Kidney glomerular epithelial cell (primary cell): ENCODE data around the gene TPRN.

Source experiments
- DNase-seq: peaks from one replicate; lab custom pipeline; 2025; lab: John Stamatoyannopoulos, UW

TPRN gene

DNA sequence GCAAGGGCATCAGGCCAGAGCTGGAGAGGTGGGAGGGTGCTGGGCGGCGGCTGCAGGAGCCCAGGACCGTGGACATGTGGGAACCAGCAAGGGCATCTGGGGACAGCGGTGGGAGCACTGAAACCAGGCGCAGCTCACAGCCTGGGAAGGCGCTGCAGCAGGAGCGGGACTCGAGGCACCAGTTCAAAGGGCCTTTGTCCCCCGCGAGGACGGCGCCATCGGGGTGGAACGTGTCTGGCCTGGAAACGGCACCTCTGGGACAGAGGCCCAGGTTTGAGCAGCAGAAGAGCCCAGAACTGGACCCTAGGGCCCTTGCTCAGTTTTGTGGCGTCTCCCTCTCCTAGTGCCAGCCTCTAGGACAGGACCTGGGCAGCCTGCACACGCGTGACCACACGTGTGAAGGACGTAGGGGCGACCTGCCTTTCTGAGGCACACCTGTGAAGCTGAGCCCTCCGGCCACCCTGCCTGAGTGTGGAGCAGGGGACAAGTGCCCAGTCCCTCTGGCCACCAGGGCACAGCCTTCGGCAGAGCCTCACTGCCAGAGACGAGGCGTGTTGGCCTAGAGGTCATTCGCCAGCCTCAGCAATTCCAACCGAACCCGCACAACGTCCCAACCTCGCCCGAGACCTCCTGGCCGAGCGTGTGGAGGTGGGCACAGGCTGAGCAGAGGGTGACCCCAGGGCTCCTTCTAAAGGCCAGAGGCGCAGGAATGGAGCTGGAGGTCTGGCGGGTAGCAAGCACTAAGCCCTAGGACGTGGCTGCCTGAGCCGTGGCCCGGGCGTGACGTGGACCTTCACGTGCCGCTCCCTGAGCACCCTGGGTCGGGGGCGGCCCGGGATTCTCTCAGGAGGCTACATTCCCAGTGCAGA lies 26.5 kb downstream of the TPRN start:
- DNase-seq = no peak

DNA sequence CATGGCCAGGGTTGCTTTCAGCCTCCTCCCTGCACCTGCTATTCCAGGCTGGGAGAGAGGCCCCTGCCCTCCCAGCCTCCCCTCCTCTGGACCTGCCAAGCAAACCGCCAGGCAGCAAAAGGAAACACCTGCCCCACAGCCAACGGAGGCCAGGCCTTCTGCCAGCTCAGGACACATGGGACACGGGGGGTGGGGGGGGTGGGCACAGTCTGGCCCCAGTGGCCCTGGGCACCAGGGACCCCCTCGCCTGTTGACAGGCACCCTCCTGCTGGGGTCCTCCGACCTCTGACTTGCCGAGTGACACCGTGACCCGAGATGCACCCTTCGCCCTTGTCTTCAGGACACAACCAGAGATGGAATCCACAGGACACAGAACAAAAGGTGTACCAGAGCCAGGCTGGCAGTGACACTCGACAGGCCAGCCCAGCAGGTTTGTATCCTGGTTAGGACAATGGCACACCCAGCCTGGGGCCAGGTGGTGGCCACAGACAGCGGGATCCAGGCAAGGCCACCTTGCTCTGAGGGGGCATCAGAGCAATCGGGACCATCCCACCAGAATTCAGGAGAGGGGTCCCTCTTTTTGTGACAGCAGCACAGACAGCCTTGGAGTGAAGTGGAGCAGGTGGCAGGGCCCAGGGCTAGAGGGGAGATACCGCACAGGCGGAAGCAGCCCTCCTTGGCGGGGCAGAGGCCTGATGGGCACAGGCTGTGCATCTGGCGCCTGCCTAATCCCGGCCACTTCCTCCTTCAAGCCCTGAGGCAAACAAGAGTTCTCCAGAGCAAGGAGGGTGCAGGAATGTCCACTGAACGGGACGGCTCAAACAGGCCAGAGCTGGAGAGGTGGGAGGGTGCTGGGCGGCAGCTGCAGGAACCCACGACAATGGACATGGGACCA lies 27.4 kb downstream of the TPRN start:
- no peak for DNase-seq

DNA sequence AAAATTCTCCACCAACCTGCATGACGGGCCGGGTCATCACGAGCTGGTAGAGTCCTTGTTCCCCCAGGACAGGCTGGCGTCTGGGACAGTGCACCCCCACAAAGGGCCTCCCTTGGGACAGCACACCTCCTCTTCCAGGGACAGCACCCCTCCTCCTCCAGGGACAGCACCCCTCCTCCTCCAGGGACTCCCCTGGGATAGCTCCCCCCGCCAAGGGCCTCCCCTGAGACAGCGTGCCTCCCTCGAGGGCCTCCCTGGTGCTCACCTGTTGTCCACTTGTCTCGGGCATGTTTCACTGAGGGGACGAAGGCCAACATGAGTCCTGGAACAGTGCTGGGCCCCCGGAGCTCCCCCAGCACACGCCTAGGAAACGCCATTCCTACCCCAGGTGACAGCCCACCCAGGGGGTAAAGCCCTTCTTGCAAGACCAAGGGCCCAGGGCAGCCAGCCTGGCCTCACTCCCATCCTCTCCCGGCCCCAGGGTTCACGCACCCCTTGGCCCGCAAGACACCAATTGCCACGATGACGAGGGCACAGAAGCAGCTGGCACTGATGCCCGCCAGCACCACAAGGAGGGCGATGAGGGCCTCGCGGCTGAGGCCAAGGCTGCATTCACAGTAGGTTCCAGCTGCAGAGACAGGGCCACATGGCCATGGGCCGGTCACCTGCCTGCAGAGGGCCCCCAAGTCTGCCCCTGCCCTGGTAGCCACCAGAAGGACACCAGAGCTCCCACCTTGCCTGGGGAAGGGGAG lies 29.2 kb downstream of the TPRN start:
- DNase-seq = no peak

DNA sequence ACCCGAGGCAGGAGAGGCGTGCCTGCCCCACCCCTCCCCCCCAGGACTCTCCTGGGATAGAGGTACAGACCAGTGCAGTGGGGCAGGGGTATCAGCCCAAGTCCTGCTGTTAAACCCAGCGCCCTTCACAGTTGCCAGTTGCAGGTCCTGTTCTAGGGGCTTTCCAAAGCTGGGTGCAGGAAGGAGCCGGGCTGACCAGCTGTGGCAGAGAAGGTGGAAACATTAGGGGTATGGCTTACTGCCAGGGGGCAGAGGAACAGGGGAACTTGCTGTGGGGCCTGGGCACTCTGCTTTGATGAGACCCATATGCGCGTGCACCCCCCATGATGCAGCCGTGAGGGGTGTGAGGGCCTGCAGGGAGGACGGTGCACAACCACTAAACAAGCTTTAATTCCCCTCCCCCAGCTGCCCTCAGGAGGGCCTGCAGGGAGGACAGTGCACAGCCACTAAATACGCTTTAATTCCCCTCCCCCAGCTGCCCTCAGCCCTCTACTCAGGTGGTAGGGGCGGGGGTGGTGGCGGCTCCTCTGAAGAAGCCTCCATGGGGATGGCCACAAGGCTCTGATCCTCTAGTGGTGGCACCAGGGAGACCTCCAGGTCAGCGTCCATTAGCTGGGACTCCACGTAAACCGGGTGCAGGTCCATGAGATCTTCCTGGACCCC lies 29.9 kb downstream of the TPRN start:
- DNase-seq = no peak

DNA sequence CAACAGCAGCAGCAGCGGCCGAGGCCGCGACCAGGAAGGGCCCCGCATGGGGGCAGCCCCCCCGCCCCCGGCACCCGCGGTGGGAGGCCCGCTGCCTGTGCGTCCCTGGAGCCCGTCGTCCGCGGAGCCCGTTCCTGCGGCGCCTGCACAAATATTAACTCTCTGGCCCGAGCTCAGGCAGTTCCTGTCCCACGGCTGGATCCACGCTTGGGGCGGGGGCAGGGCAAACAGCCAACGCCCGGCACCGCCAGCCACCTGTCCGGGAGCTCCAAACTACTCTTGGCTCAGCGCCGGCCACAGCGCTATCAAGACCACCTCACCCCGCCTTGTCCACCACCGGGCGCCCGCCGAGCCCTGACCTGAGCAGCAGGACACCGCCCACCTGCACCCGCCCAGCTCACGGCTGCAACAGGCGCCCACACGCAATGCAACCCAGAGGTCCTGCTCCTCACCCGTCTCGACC lies 30.6 kb downstream of the TPRN start, which contains the start of gene LRRC26:
Gene LRRC26, minus strand, starts transcription at position 156 of the 463 bp plus-strand sequence. Its CDS starts 108 bp downstream, at position 48.
- no peak for DNase-seq

DNA sequence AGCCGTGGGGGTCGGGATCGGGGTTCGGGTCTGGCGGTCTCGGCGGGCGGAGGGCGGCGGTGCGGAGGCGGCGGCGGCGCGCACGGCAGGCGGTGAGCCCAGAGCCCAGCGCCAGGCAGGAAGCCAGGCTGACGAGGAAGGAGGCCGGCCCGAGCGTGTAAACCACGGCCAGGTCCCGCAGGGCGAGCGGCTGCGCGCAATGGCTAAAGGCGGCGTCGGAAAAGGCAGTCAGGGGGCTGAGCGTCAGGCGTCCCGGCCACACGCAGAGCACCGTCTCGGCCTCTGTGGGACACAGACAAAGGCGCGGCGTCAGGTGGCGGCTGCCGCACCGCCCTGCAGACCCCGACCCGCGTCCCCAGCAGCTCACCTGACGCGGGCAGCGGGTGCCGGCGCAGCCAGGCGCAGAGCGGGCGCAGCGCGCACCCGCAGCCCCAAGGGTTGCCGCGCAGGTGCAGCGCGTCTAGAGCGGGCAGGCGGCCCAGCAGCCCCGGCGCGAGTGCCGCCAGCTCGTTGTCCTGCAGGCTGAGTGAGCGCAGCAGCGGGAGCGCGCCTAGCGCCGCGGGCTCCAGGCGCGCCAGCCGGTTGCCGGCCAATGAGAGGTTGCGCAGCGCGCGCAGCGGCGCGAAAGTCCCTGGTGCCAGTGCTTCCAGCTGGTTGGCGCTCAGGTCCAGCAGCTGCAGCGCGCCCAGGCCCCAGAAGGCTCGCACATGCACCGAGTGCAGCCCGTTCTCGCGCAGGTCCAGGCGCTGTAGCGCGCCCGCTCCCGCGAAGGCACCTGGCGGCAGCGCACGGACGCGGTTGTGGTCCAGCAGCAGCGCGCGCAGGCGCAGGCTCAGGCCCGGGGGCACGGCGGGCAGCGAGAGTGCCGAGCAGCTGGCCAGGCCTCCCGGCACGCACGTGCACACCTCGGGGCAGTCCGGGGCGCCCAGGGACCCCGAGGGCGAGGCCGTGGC lies 31.4 kb downstream of the TPRN start:
- no peak for DNase-seq

DNA sequence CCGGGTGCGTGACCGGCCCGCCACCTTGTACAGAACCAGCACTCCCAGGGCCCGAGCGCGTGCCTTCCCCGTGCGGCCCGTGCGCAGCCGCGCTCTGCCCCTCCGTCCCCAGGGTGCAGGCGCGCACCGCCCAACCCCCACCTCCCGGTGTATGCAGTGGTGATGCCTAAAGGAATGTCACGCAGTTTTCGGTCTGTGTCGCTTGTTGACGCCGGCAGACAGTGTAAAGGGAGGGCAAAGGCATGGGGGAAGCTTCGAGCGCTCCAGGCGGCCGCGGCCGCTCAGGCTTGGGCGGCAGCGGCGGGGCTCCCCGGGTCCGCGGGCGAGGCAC lies 32.0 kb downstream of the TPRN start:
- DNase-seq = no peak

DNA sequence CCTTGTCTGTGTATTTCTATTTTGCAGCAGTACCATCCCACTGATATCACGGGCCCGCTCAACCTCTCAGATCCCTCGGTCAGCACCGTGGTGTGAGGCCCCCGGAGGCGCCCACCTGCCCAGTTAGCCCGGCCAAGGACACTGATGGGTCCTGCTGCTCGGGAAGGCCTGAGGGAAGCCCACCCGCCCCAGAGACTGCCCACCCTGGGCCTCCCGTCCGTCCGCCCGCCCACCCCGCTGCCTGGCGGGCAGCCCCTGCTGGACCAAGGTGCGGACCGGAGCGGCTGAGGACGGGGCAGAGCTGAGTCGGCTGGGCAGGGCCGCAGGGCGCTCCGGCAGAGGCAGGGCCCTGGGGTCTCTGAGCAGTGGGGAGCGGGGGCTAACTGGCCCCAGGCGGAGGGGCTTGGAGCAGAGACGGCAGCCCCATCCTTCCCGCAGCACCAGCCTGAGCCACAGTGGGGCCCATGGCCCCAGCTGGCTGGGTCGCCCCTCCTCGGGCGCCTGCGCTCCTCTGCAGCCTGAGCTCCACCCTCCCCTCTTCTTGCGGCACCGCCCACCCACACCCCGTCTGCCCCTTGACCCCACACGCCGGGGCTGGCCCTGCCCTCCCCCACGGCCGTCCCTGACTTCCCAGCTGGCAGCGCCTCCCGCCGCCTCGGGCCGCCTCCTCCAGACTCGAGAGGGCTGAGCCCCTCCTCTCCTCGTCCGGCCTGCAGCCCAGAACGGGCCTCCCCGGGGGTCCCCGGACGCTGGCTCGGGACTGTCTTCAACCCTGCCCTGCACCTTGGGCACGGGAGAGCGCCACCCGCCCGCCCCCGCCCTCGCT lies 32.6 kb downstream of the TPRN start:
- DNase-seq = no peak

DNA sequence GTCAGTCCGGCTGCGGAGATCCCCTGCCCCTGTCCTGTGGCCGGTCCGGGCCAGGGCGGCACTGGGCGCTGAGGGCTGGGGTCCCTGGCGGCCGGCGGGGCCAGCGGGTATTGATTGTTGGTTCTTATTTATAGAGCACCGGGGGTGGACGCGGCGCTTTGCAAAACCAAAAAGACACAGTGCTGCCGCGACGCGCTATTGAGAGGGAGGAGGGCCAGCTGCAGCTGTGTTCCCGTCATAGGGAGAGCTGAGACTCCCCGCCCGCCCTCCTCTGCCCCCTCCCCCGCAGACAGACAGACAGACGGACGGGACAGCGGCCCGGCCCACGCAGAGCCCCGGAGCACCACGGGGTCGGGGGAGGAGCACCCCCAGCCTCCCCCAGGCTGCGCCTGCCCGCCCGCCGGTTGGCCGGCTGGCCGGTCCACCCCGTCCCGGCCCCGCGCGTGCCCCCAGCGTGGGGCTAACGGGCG lies 33.2 kb downstream of the TPRN start:
- DNase-seq = no peak

DNA sequence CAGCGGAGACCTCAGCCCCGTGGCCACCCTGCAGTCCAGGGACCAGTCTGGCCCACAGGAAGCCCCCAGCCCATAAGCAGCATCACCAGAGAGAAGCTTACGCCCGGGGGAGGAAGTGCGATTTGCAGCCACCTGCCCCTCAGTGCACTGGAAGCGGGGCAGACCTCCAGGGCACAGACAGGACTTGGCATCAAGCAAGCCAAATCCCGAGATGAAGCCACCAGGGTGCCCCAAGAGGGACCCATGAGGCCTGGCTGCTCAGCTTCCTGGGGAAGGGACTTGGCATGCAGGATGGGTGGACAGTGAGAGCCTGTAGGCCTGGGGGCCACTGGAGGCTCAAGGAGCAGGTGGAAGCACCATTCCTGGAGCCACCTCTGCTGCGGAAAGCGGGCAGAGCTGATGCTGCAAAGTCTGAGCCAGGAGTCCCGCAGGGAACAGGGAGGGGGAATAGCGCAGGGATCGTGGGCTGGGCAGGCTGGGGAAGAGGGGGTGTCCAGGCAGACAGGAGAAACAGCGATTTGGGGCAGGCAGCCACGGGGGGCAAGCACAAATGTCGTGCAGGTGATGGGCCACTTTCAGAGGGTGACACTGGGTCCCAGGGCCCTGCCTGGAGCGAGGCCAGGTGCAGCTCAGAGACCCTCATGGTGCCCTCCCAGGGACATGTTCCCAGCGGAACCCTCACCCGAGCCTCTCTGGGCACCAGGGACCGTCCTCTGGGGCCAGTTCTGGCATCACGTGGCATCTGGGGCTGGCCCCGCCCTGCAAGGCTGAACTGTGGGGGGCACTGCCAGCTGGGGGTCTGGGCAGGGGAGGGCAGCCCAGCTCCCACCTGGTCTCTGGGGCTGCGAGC lies 33.9 kb downstream of the TPRN start:
- DNase-seq = no peak

DNA sequence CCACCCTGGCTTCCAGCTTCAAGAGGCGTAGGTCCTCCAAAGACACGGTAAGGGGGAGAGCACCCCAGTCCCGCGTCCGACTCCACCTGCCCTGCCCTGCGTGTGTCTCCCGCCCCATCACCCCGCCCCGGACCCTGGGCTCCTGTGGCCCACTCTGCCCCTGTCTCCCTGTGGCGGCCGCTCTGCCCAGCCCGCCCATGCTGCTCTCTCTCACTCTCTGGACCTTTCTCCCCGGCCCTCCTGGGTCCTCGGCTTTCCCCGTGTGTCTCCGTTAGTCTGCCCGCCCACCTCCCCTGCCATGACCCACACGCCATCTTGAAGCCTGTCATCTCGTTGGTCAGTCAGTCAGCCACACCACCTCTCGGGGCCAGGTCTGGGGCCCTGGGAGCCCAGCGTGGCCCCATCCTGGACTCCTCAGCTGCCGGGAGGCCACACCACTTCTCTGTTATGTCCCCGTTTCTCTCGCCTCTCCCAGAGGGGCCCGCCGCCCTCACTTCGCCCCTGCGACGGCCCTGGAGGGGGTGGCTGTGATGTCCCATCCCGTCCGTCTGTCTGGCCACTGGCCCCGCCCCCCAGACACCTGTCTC lies 35.2 kb downstream of the TPRN start:
- no peak for DNase-seq

DNA sequence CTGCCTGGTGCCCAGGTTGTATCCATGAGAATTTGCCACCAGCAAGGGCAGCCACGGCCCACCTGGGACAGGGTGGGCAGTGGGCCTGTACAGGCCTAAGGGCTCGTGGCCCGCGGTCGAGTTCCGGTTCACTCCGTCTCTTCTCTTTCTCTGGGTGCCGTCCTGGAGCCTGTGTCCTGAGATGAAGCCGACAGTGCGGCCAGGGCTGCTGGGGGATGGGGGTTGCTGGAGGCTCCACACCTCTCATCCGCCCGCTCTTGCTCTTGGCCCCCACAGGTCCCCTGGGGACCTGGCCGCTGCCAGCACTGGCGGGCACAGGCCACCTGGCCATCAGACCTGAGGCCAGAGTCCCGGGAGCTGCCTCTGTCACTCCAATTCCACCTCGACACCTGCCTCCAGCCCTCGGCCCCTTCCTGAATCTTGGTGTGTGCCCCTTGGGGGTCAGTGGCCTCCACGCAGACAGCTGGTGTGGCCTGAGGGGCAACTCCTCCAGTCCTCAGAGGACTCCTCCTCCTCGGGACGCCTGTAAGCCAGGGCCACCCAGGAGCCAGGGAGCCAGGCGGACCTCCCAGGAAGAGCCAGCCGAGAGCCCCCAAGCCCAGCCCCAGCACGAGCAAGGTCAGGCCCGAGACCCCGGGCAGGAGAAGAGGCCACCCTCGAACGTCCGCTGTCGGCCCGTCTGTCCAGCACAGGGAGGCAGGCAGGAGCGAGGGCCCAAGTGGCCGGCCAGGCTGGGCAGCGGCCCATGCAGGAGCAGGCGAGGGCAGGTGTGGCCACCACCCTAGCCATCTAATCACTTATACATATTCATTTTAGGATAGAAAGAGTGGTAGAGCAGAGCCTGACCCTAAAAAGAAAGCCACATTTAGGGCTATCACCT lies 35.9 kb downstream of the TPRN start:
- no peak for DNase-seq

DNA sequence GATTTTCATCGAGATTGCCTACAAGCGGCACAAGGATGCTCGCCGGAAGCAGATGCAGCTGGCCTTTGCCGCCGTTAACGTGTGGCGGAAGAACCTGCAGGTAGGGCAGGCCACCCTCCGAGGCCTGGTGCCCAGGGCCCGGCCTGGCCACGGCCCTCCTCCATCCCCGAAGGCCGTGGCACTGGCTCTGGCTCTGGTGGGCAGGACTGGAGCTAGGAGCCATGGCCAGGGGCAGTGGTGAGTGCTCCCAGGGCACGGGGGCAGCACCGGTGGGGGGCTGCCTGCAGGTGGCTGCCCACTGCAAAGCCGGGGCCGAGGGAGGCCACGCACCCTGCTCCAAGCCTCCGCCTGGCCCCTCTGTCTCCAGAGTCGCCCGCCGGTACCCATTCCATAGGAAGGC lies 36.7 kb downstream of the TPRN start:
- no peak for DNase-seq

DNA sequence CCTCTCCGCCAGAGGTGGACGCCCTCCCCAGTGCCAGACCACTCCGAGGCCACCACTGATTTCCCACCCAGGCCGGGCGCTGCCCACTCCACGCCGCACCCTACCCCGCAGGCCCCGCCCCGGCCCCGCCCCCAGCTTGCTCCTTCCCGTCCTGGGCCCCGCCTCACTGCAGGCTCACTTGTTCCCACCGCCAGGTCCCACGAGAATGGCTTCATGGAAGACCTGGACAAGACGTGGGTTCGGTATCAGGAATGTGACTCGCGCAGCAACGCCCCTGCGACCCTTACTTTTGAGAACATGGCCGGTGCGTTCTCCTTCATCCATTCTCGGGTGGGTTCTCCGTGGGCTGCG lies 37.2 kb downstream of the TPRN start:
- DNase-seq = no peak

DNA sequence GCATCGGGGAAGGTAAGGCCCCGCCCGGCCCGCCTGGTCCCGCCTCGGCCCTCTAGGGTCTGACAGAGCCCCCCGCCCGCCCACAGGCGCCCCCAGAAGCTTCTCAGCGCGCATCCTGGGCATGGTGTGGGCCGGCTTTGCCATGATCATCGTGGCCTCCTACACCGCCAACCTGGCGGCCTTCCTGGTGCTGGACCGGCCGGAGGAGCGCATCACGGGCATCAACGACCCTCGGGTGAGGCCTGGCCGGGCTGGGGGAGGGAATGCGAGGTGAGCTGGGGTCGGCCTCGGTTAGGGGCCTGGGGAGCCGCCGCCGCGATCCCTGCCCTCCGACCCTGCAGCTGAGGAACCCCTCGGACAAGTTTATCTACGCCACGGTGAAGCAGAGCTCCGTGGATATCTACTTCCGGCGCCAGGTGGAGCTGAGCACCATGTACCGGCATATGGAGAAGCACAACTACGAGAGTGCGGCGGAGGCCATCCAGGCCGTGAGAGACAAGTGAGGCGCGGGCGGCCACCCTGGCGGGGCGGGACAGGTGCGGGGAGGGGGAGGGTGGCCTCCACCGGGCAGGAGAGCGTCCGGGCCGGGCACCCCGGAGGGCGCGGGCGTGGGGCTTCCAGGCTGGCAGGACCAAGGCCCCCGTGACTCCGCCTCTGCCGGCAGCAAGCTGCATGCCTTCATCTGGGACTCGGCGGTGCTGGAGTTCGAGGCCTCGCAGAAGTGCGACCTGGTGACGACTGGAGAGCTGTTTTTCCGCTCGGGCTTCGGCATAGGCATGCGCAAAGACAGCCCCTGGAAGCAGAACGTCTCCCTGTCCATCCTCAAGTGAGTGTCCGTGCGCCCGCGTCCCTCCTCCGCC lies 37.8 kb downstream of the TPRN start:
- no peak for DNase-seq
